ENCODE measurements around the gene ODAPH. TPM values are rescaled to one million over a fixed set of nuclear protein-coding genes. Genes with fewer than 3 reads are reported as not detected.

The ODAPH gene, protein sequence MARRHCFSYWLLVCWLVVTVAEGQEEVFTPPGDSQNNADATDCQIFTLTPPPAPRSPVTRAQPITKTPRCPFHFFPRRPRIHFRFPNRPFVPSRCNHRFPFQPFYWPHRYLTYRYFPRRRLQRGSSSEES
- total RNA-seq (2014; rRNA removed; shearing (Covaris generic)) = not detected in 2 replicates

DNA sequence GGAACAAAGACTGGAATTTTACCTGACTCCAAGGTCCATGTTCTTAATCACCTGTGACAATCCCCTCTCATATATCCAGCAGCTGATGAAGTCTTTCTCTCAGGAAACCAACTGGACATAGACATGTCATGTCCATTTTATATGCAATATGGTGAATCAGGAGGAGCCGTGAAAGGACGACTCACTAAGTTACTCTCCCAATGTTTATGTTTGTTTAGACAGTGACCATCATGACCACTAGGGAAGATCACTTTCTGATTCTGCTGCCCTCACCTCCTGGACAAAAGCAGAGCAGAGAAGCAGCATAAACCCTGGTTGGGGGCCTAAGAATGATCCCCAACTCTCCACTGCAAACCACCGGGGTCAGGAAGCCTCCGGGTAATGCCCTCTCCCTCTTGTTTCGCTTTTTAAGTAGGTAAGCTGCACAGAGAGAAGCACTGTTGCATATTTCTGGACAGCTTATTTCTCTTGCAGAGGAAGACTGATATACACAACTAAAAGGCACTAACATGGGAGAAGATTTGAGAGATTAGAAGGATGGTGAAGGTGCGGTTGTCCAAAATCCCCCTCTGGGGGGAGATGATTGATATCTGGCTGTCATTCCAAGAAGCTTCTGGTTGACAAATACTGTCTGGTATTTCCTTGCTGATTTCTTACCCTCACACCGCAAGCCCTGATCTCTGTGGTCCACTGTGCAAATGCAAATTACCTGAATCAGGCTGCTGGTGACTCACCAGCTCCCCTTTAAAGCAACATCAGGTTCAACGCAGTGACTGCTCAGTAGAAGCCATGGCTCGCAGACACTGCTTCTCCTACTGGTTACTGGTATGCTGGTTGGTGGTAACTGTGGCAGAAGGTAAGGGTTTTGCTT lies at the start of gene ODAPH:
Gene ODAPH (plus strand): TSS at position 773 of the 871 bp plus-strand sequence. CDS start 17 bp downstream, at position 790.

DNA sequence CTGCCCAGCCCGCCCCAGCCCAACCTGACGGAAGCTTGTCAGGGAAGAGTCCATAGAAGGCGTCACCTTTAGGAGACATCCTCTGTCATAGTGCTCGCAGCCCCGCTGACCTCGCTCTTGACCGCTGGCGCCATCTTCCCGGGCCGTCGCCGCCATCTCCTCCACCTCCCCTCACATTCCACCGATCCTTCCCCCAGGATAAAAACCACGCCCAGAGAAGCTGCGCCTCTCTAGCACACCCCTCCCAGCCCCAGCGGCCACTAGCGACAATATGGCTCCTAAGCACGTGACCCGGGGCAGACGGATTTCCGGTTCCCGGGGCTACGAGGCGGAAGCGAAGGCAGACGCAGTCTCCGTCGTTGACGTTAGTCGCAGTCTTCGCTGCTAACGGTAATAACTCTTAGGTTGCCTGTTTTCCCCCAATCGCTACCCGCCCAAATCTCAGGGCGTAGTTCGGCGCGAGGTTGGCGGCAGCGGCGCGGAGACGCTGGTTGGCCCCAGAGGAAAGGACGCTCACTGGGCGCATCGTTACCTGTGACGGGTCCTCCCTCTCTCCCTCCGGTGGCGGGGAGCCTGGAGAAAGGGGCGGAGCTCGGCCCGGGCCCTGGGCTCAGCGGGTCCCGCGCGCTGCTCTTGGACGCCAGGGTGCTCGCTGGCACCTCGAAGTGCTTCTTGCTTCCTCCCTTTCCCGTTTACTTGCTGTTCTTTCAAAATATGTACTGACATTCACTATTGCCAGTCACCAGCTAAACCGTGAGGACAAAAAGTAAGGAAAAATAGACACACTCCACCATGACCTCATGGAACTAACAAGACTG lies 41.5 kb upstream of the ODAPH start, which contains the start of the genes RCHY1 and THAP6:
Gene RCHY1 (minus strand): TSS at position 273 of the 818 bp plus-strand sequence. CDS start 117 bp downstream, at position 156.
Gene THAP6 (plus strand): TSS at position 343 of the 818 bp plus-strand sequence. CDS start 980 bp downstream, outside the sequence.

Other genes starting within 250 kb of the ODAPH start
- gene RCHY1, start 41.7 kb upstream of the ODAPH start, total RNA-seq (2014; rRNA removed; shearing (Covaris generic)) = 15.4 and 18.8 TPM in 2 replicates
- 8.1 and 10.5 TPM in 2 replicates for gene THAP6, start 41.6 kb upstream of the ODAPH start, total RNA-seq (2014; rRNA removed; shearing (Covaris generic))
- not detected in 2 replicates for gene CDKL2, start 74.5 kb downstream of the ODAPH start, total RNA-seq (2014; rRNA removed; shearing (Covaris generic))
- gene G3BP2, start 117.3 kb downstream of the ODAPH start, total RNA-seq (2014; rRNA removed; shearing (Covaris generic)) = 51.0 and 61.7 TPM in 2 replicates
- gene USO1, start 168.5 kb downstream of the ODAPH start, total RNA-seq (2014; rRNA removed; shearing (Covaris generic)) = 46.9 and 51.6 TPM in 2 replicates